Epithelial cell of proximal tubule (primary cell): ENCODE measurements around the gene CTNND2. TPM values are rescaled to one million over a fixed set of nuclear protein-coding genes. Genes with fewer than 3 reads are reported as not detected.

ENCODE experiments used
- DNase-seq: peaks from one replicate; pipeline ENCODE4 v3.0.0-alpha.2; 2011; ENCODE audit warnings: low read depth
- H3K4me3 ChIP-seq: 2 replicates; pipeline ENCODE4 v1.5.1; 2011; ENCODE audit warnings: low read depth, mild to moderate bottlenecking, low read length
- CTCF ChIP-seq: conservative IDR thresholded peaks from 2 replicates; pipeline ENCODE4 v1.5.1; 2012; ENCODE audit warnings: low read depth, mild to moderate bottlenecking, low read length
- total RNA-seq: library from RNA; depleted of rRNA; stranded (reverse); fragments of >200 nt; gene quantifications from 2 replicates; pipeline ENCODE4 v1.2.3, GENCODE V29; 2015

Gene CTNND2
- total RNA-seq, 1 donor from 2014 or later = 0.12 TPM

- no peak for DNase-seq
- H3K4me3 ChIP-seq = no peak overlapping the region
- no peak for TF ChIP-seq CTCF
These were observed 518.3 kb downstream of the CTNND2 start for GRCh38 chr5:11385901-11386293.

GRCh38 chr5:11385251-11385900, 518.9 kb downstream of the CTNND2 start:
- TF ChIP-seq CTCF = no peak
- no peak for DNase-seq
- H3K4me3 ChIP-seq = no peak overlapping the region

GRCh38 chr5:11384441-11385250, 519.6 kb downstream of the CTNND2 start:
- H3K4me3 ChIP-seq = no peak overlapping the region
- no peak for DNase-seq
- no peak for TF ChIP-seq CTCF

GRCh38 chr5:11383506-11384095, 520.6 kb downstream of the CTNND2 start:
- no peak for TF ChIP-seq CTCF
- no peak for DNase-seq
- H3K4me3 ChIP-seq = no peak overlapping the region

GRCh38 chr5:11378461-11378860, 525.8 kb downstream of the CTNND2 start:
- no peak overlapping the region for H3K4me3 ChIP-seq

GRCh38 chr5:11377896-11378295, 526.4 kb downstream of the CTNND2 start:
- TF ChIP-seq CTCF = no peak
- no peak for DNase-seq
- H3K4me3 ChIP-seq = no peak overlapping the region

More at GRCh38 chr5:11378461-11378860, 525.8 kb downstream of the CTNND2 start:
- TF ChIP-seq CTCF = no peak
- DNase-seq = no peak
